Ishikawa (cell line): ENCODE measurements around the gene BTBD9.

Experiments
- CEBPB ChIP-seq: IDR thresholded peaks from 2 replicates; pipeline ENCODE4 v1.6.1; 2012
- CREB1 ChIP-seq: IDR thresholded peaks from 2 replicates; pipeline ENCODE4 v1.6.1; 2012; ENCODE audit warnings: low read depth
- EGR1 ChIP-seq: IDR thresholded peaks from 2 replicates; pipeline ENCODE4 v1.6.1; 2012
- EP300 ChIP-seq: IDR thresholded peaks from 2 replicates; pipeline ENCODE4 v1.6.1; 2012; ENCODE audit warnings: borderline replicate concordance
- RAD21 ChIP-seq: IDR thresholded peaks from 2 replicates; pipeline ENCODE4 v1.6.1; 2012; ENCODE audit warnings: low read depth
- TAF1 ChIP-seq: IDR thresholded peaks from 2 replicates; pipeline ENCODE4 v1.6.1; 2012; ENCODE audit warnings: low read depth, mild to moderate bottlenecking
- TCF12 ChIP-seq: IDR thresholded peaks from 2 replicates; pipeline ENCODE4 v1.6.1; 2012; ENCODE audit warnings: low read depth
- YY1 ChIP-seq: IDR thresholded peaks from 2 replicates; pipeline ENCODE4 v1.6.1; 2012; ENCODE audit warnings: low read depth
- ZBTB7A ChIP-seq: IDR thresholded peaks from 2 replicates; pipeline ENCODE4 v1.6.1; 2012; ENCODE audit warnings: low read depth
- TF ChIP-seq, protein P1 (sequence below): IDR thresholded peaks from 2 replicates; pipeline ENCODE4 v1.6.1; 2012; ENCODE audit warnings: low read depth, mild to moderate bottlenecking
- TF ChIP-seq, protein P2 (sequence below): IDR thresholded peaks from 2 replicates; pipeline ENCODE4 v1.6.1; 2012

DNA sequence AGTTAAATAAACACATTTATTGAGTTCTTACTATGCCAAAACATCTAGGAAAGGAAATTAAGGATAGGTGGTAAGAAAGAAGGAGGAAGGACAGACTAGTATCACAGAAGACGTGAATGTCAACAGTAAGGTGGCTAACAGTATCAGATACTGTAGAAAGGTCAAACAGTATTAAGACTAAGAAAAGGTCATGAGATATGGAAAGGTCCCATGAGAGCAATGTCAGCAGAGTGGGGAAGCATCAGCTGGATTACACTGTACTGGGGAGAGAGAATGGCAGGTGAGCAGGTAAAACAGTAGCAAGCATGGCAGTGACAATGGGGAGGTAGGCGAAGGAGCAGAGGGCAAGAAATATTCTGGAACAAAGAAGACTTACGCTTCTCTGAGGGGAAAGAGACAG lies 45.2 kb upstream of the BTBD9 start:
- TF ChIP-seq EP300 (no peak), RAD21 (no peak), YY1 (no peak), CEBPB (no peak), EGR1 (no peak), TAF1 (no peak), ZBTB7A (no peak), CREB1 (no peak), TCF12 (no peak)
- TF ChIP-seq, protein P1, sequence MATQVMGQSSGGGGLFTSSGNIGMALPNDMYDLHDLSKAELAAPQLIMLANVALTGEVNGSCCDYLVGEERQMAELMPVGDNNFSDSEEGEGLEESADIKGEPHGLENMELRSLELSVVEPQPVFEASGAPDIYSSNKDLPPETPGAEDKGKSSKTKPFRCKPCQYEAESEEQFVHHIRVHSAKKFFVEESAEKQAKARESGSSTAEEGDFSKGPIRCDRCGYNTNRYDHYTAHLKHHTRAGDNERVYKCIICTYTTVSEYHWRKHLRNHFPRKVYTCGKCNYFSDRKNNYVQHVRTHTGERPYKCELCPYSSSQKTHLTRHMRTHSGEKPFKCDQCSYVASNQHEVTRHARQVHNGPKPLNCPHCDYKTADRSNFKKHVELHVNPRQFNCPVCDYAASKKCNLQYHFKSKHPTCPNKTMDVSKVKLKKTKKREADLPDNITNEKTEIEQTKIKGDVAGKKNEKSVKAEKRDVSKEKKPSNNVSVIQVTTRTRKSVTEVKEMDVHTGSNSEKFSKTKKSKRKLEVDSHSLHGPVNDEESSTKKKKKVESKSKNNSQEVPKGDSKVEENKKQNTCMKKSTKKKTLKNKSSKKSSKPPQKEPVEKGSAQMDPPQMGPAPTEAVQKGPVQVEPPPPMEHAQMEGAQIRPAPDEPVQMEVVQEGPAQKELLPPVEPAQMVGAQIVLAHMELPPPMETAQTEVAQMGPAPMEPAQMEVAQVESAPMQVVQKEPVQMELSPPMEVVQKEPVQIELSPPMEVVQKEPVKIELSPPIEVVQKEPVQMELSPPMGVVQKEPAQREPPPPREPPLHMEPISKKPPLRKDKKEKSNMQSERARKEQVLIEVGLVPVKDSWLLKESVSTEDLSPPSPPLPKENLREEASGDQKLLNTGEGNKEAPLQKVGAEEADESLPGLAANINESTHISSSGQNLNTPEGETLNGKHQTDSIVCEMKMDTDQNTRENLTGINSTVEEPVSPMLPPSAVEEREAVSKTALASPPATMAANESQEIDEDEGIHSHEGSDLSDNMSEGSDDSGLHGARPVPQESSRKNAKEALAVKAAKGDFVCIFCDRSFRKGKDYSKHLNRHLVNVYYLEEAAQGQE: no peak
- TF ChIP-seq, protein P2, sequence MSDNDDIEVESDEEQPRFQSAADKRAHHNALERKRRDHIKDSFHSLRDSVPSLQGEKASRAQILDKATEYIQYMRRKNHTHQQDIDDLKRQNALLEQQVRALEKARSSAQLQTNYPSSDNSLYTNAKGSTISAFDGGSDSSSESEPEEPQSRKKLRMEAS: no peak
